Cardiac muscle cell (in vitro differentiated cells and primary cell): ENCODE data around the gene GRK7. TPM values are rescaled to one million over a fixed set of nuclear protein-coding genes. Genes with fewer than 3 reads are reported as not detected.

Experiments
- polyA plus RNA-seq: library from polyadenylated mRNA; unstranded; fragments of >200 nt; fragmentation: Nextera tagmentation; extraction: Ambion mirVana; gene quantifications from 2 replicates; pipeline ENCODE4 v1.2.1, GENCODE V29; 2016
- total RNA-seq: library from RNA; depleted of rRNA; stranded (reverse); fragments of >200 nt; gene quantifications from 2 replicates; pipeline ENCODE4 v1.2.3, GENCODE V29; 2016

The GRK7 gene
- total and polyA plus RNA-seq, 2 experiments from 2014 or later: not detected

Other genes with a start within 250 kb of the GRK7 start
- gene RNF7, start 25.1 kb upstream of the GRK7 start, total RNA-seq: 73.0 and 77.5 TPM in 2 replicates
- gene RNF7, start 25.1 kb upstream of the GRK7 start, polyA plus RNA-seq: 189 and 234 TPM in 2 replicates
- gene ATP1B3, start 113.2 kb downstream of the GRK7 start, total RNA-seq: 25.1 and 25.2 TPM in 2 replicates
- gene ATP1B3, start 113.2 kb downstream of the GRK7 start, polyA plus RNA-seq: 148 and 161 TPM in 2 replicates